Measurements from ENCODE around the gene ALS2CL. TPM values are rescaled to one million over a fixed set of nuclear protein-coding genes. Genes with fewer than 3 reads are reported as not detected.

Gene ALS2CL
- total and polyA plus RNA-seq, 2 experiments from 2014 or later = 3.4 to 11.8 TPM

GRCh38 chr3:46713898-46714552 lies 20.5 kb upstream of the ALS2CL start:
- DNase-seq (ENCODE audit: low spot score) (no peak), ATAC-seq (no peak)
- no peak for TF ChIP-seq EZH2phosphoT487 (IDR thresholded peaks at IDR 0.05; ENCODE audit: unreplicated experiment)
- TF ChIP-seq REST (IDR thresholded peaks at IDR 0.05; ENCODE audit: unreplicated experiment) = no peak
- TF ChIP-seq JUNB (IDR thresholded peaks at IDR 0.05; ENCODE audit: unreplicated experiment) = no peak
- no peak for TF ChIP-seq CTCF (conservative IDR thresholded peaks at IDR 0.05; ENCODE audit: low read depth in 2 of 2)
- TF ChIP-seq CREB1 (CRISPR knock-in tag; IDR thresholded peaks at IDR 0.05; ENCODE audit: low read depth) = no peak
- no peak for TF ChIP-seq ZNF331 (CRISPR knock-in tag; IDR thresholded peaks at IDR 0.05; ENCODE audit: low read depth)
- TF ChIP-seq ZNF114 (CRISPR knock-in tag; IDR thresholded peaks at IDR 0.05) = no peak
- no peak for TF ChIP-seq STAT1 (IDR thresholded peaks at IDR 0.05; ENCODE audit: unreplicated experiment)
- no peak for TF ChIP-seq ETS1 (IDR thresholded peaks at IDR 0.05)
- Mint-ChIP-seq H3K27me3 (ENCODE audit: insufficient read depth, low read depth, poor library complexity) (peaks cover 2% of the 10 kb centered on the region), H3K9me3 (no peaks in the 10 kb centered on the region), H3K27ac (no peak overlapping the region), H3K36me3 (ENCODE audit: low read depth) (no peaks in the 10 kb centered on the region), H3K4me3 (no peak overlapping the region), H3K4me1 (peaks cover 3% of the 10 kb centered on the region; the same call in 2 of the 3 replicates)
- Histone ChIP-seq H3K27me3 (ENCODE audit: insufficient read depth) (no peaks in the 10 kb centered on the region), H4K20me1 (replicated peaks; ENCODE audit: insufficient read depth) (no peaks in the 10 kb centered on the region), H3K36me3 (ENCODE audit: insufficient read depth) (no peaks in the 10 kb centered on the region), H3K9me2 (ENCODE audit: insufficient read depth) (no peaks in the 10 kb centered on the region), H3K27ac (ENCODE audit: low read depth) (no peak overlapping the region), H3F3A (replicated peaks; ENCODE audit: low read depth) (no peaks in the 10 kb centered on the region), H3K79me2 (replicated peaks; ENCODE audit: insufficient read depth) (no peaks in the 10 kb centered on the region), H3K4me3 (no peak overlapping the region), H3K4me2 (no peak overlapping the region), H2AFZ (no peak overlapping the region), H3K4me1 (ENCODE audit: insufficient read depth) (no peaks in the 10 kb centered on the region)

Measured in GM23338 (cell line).